IMR-90 (cell line): ENCODE results near the gene CLIC3.

ENCODE experiments used
- BHLHE40 ChIP-seq: fragments of 150-350 bp; IDR thresholded peaks from 2 replicates; pipeline ENCODE4 v1.6.1; 2016; ENCODE audit warnings: mild to moderate bottlenecking, low read depth, low read length
- CEBPB ChIP-seq: IDR thresholded peaks from 2 replicates; pipeline ENCODE4 v1.6.1; 2012; ENCODE audit warnings: low read depth, low read length, improper control_type of control experiment
- CHD1 ChIP-seq: IDR thresholded peaks from 2 replicates; pipeline ENCODE4 v1.6.1; 2012; ENCODE audit warnings: low read depth, low read length, improper control_type of control experiment
- CTCF ChIP-seq: conservative IDR thresholded peaks from 2 replicates; pipeline ENCODE4 v1.5.1; 2012; ENCODE audit warnings: mild to moderate bottlenecking, low read depth, low read length, improper control_type of control experiment
- ELK1 ChIP-seq: fragments of 150-350 bp; IDR thresholded peaks from 2 replicates; pipeline ENCODE4 v1.6.1; 2016; ENCODE audit warnings: low read depth, mild to moderate bottlenecking, low read length, moderate library complexity, borderline replicate concordance
- MAFK ChIP-seq: IDR thresholded peaks from 2 replicates; pipeline ENCODE4 v1.6.1; 2012; ENCODE audit warnings: low read depth, low read length, improper control_type of control experiment
- MAZ ChIP-seq: IDR thresholded peaks from 2 replicates; pipeline ENCODE4 v1.6.1; 2012; ENCODE audit warnings: low read depth, mild to moderate bottlenecking, low read length, improper control_type of control experiment, moderate library complexity, borderline replicate concordance
- POLR2A ChIP-seq: IDR thresholded peaks from 2 replicates; pipeline ENCODE4 v1.6.1; 2012; ENCODE audit warnings: mild to moderate bottlenecking, low read depth, low read length
- RAD21 ChIP-seq: IDR thresholded peaks from 2 replicates; pipeline ENCODE4 v1.6.1; 2012; ENCODE audit warnings: low read length, improper control_type of control experiment
- RCOR1 ChIP-seq: IDR thresholded peaks from 2 replicates; pipeline ENCODE4 v1.6.1; 2012; ENCODE audit warnings: mild to moderate bottlenecking, low read length, improper control_type of control experiment; ENCODE audit not compliant: insufficient replicate concordance
- RFX5 ChIP-seq: IDR thresholded peaks from 2 replicates; pipeline ENCODE4 v1.8.0; 2012; ENCODE audit warnings: low read depth, mild to moderate bottlenecking, low read length, moderate library complexity
- SMC3 ChIP-seq: fragments of 150-350 bp; IDR thresholded peaks from 2 replicates; pipeline ENCODE4 v1.6.1; 2016; ENCODE audit warnings: low read depth, mild to moderate bottlenecking, antibody characterized with exemption, low read length, moderate library complexity
- TF ChIP-seq, protein P1 (sequence below): fragments of 150-350 bp; IDR thresholded peaks from 2 replicates; pipeline ENCODE4 v1.6.1; 2017; ENCODE audit warnings: mild to moderate bottlenecking, antibody characterized with exemption, low read length, low read depth

DNA sequence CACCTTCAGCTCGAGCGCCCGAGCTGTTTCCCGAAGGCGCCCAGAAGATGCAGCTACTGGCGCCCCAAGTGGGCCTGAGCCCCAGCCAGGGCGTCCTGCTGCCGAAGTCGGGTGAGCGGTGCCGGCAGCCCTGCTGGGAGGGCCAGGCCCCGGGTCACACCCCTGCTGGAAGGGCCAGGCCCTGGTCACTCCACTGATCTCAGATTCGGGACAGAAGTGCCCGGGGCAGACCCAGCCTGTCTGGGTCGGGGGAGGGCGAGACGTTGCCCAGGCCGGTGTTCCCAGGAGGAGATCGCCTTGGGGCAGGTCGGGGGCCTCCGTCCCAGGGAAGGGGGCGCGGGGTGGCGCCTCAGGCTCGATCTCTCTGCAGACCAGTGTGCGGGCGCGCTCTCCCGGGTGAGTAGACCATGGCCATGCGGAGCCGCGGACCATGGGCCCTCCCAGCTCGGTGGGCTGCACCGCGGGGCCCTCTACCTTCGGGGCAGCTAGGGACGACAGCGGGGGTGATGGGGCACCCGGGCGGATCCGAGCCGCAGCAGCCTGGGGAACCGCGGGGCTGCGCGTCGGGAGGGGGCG lies 11.3 kb downstream of the CLIC3 start:
- TF ChIP-seq MAFK (no peak), CTCF (no peak), POLR2A (no peak), CEBPB (no peak), RFX5 (no peak), RCOR1 (no peak), SMC3 (no peak), BHLHE40 (no peak), ELK1 (no peak), MAZ (no peak), RAD21 (no peak), CHD1 (no peak)
- TF ChIP-seq, protein P1, sequence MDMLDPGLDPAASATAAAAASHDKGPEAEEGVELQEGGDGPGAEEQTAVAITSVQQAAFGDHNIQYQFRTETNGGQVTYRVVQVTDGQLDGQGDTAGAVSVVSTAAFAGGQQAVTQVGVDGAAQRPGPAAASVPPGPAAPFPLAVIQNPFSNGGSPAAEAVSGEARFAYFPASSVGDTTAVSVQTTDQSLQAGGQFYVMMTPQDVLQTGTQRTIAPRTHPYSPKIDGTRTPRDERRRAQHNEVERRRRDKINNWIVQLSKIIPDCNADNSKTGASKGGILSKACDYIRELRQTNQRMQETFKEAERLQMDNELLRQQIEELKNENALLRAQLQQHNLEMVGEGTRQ, result no peak
